A549 (cell line): Measurements from ENCODE around the gene PDIK1L. TPM values are rescaled to one million over a fixed set of nuclear protein-coding genes. Genes with fewer than 3 reads are reported as not detected.

ENCODE experiments used
- ATAC-seq, 2 experiments: fragments of 200-7000 bp in 1 of 2; fragments of >200 bp in 1 of 2; cut with Nextera tagmentation in 1 of 2; cut with Tn5 transposase in 1 of 2; 3 replicates each; pipeline versions ENCODE4 v1.8.0 to v1.9.1; 2018 to 2020; ENCODE audit warnings: mild to moderate bottlenecking in 1 of 2, moderate library complexity in 1 of 2
- CTCF ChIA-PET: fragments of 300-600 bp; sonication (Branson Sonifier 250); formaldehyde crosslinking; extraction: SDS; loops from one replicate; lab custom pipeline; 2021; ENCODE audit warnings: antibody characterized with exemption, inconsistent platforms; lab: Yijun Ruan, JAX
- POLR2A ChIA-PET: fragments of 350-600 bp; formaldehyde crosslinking; extraction: SDS; loops from one replicate; lab custom pipeline; 2021; ENCODE audit warnings: antibody characterized with exemption, inconsistent platforms; lab: Yijun Ruan, JAX
- DNase-seq, 2 experiments: peaks; one replicate each; pipeline versions ENCODE4 v3.0.0 to v3.0.0-alpha.2; 2011 to 2016; ENCODE audit warnings: low read depth in 1 of 2, low spot score in 1 of 2
- FAIRE-seq: peaks from 2 replicates; lab custom pipeline; 2011; peaks lifted over from hg19 to GRCh38; lab: Jason Lieb, UNC
- H3K27ac ChIP-seq, 2 experiments: fragments of >200 bp; sonication (Bioruptor Twin); formaldehyde crosslinking; 3 replicates each; pipeline ENCODE4 v1.5.1; 2016 to 2017
- H3K4me1 ChIP-seq: fragments of >200 bp; sonication (Bioruptor Twin); formaldehyde crosslinking; 3 replicates; pipeline ENCODE4 v1.6.1; 2016
- H3K4me2 ChIP-seq: fragments of >200 bp; sonication (Bioruptor Twin); formaldehyde crosslinking; 3 replicates; pipeline ENCODE4 v1.6.1; 2016
- H3K4me3 ChIP-seq: fragments of >200 bp; sonication (Bioruptor Twin); formaldehyde crosslinking; 3 replicates; pipeline ENCODE4 v1.5.1; 2016
- H3K9me3 ChIP-seq: fragments of >200 bp; sonication (Bioruptor Twin); formaldehyde crosslinking; 3 replicates; pipeline ENCODE4 v1.6.1; 2016
- EHF ChIP-seq: fragments of 250-450 bp; sonication (Bioruptor Pico); IDR thresholded peaks from 2 replicates; pipeline ENCODE4 v1.5.0; 2020; ENCODE audit warnings: mild to moderate bottlenecking
- ESRRA ChIP-seq: fragments of 150-350 bp; IDR thresholded peaks from 2 replicates; pipeline ENCODE4 v1.6.1; 2014; ENCODE audit warnings: mild to moderate bottlenecking, low read length, borderline replicate concordance
- GATA3 ChIP-seq: IDR thresholded peaks from 2 replicates; pipeline ENCODE4 v1.6.1; 2012; ENCODE audit warnings: borderline replicate concordance
- HDAC2 ChIP-seq: fragments of 200-600 bp; sonication (generic); IDR thresholded peaks from 2 replicates; pipeline ENCODE4 v1.6.1; 2016
- HEYL ChIP-seq: fragments of 250-450 bp; sonication (Bioruptor Pico); IDR thresholded peaks from 2 replicates; pipeline ENCODE4 v1.8.0; 2021; ENCODE audit warnings: mild to moderate bottlenecking, moderate library complexity
- HOXA7 ChIP-seq: fragments of 250-450 bp; sonication (Bioruptor Pico); IDR thresholded peaks from 2 replicates; pipeline ENCODE4 v1.5.0; 2020; ENCODE audit warnings: mild to moderate bottlenecking, moderate library complexity
- HOXB13 ChIP-seq: fragments of 250-450 bp; sonication (Bioruptor Pico); IDR thresholded peaks from 2 replicates; pipeline ENCODE4 v1.5.0; 2020; ENCODE audit warnings: low read depth, mild to moderate bottlenecking, moderate library complexity
- JUN ChIP-seq, 2 experiments: fragments of >200 bp; sonication (Bioruptor Twin); formaldehyde crosslinking; IDR thresholded peaks; 2 replicates in 1 of 2; 3 replicates in 1 of 2; pipeline ENCODE4 v1.6.1; 2016 to 2017
- KDM1A ChIP-seq: fragments of 200-600 bp; sonication (generic); IDR thresholded peaks from 2 replicates; pipeline ENCODE4 v1.6.1; 2016; ENCODE audit warnings: low read depth, mild to moderate bottlenecking
- MAFK ChIP-seq: fragments of 450-650 bp; IDR thresholded peaks from 2 replicates; pipeline ENCODE4 v1.6.1; 2014; ENCODE audit not compliant: partially characterized antibody
- MYC ChIP-seq: IDR thresholded peaks from 2 replicates; pipeline ENCODE4 v1.6.1; 2012; ENCODE audit warnings: mild to moderate bottlenecking, inconsistent platforms, low read length, improper control_type of control experiment, borderline replicate concordance
- POLR2A ChIP-seq: IDR thresholded peaks from 2 replicates; pipeline ENCODE4 v1.6.1; 2012; ENCODE audit warnings: mild to moderate bottlenecking, low read length
- RAD21 ChIP-seq, 2 experiments: fragments of >200 bp in 1 of 2; sonication (Bioruptor Twin) in 1 of 2; formaldehyde crosslinking in 1 of 2; IDR thresholded peaks in 1 of 2; conservative IDR thresholded peaks in 1 of 2; 2 replicates in 1 of 2; 3 replicates in 1 of 2; pipeline ENCODE4 v1.6.1; 2012 to 2018; ENCODE audit warnings: inconsistent platforms in 1 of 2
- ZC3H11A ChIP-seq: fragments of 450-650 bp; IDR thresholded peaks from 2 replicates; pipeline ENCODE4 v1.6.1; 2014; ENCODE audit warnings: antibody characterized with exemption, mild to moderate bottlenecking
- ZSCAN20 ChIP-seq: fragments of 250-450 bp; sonication (Bioruptor Pico); IDR thresholded peaks from 2 replicates; pipeline ENCODE4 v1.8.0; 2022; ENCODE audit warnings: mild to moderate bottlenecking, moderate library complexity
- WGBS: methylation state at CpG from one replicate; pipeline ENCODE4 v1.1.6; 2017; ENCODE audit errors: missing lambda C conversion rate; 5-methylcytosine and 5-hydroxymethylcytosine counted together
- polyA plus RNA-seq, 4 experiments: library from polyadenylated mRNA; depleted of rRNA in 3 of 4; stranded (reverse); fragments of >200 nt; fragmentation: RNase III in 1 of 4; extraction: RNeasy Plus Mini Kit Qiagen cat#74134 plus additional on column Dnase treatment in 1 of 4; gene quantifications; 2 replicates in 3 of 4; 3 replicates in 1 of 4; pipeline ENCODE4 v1.2.3, GENCODE V29; 2011 to 2017
- TF ChIP-seq, protein P1 (sequence below): IDR thresholded peaks from 2 replicates; pipeline ENCODE4 v1.6.1; 2012; ENCODE audit warnings: low read depth, borderline replicate concordance
- TF ChIP-seq, protein P2 (sequence below): IDR thresholded peaks from 2 replicates; pipeline ENCODE4 v1.6.1; 2012
- TF ChIP-seq, protein P3 (sequence below): fragments of >200 bp; sonication (Bioruptor Twin); formaldehyde crosslinking; IDR thresholded peaks from 3 replicates; pipeline ENCODE4 v1.5.1; 2016
- TF ChIP-seq, protein P4 (sequence below): fragments of >200 bp; sonication (Bioruptor Twin); formaldehyde crosslinking; IDR thresholded peaks from 2 replicates; pipeline ENCODE4 v1.6.1; 2016
- TF ChIP-seq, protein P5 (sequence below): fragments of 250-450 bp; sonication (Bioruptor Pico); IDR thresholded peaks from 2 replicates; pipeline ENCODE4 v1.5.0; 2020; ENCODE audit warnings: low read depth, mild to moderate bottlenecking, moderate library complexity

Gene PDIK1L
- polyA plus RNA-seq, 2 of the 4 experiments (the other 2 are of a cell fraction) = 2.3 to 4.3 TPM

DNA sequence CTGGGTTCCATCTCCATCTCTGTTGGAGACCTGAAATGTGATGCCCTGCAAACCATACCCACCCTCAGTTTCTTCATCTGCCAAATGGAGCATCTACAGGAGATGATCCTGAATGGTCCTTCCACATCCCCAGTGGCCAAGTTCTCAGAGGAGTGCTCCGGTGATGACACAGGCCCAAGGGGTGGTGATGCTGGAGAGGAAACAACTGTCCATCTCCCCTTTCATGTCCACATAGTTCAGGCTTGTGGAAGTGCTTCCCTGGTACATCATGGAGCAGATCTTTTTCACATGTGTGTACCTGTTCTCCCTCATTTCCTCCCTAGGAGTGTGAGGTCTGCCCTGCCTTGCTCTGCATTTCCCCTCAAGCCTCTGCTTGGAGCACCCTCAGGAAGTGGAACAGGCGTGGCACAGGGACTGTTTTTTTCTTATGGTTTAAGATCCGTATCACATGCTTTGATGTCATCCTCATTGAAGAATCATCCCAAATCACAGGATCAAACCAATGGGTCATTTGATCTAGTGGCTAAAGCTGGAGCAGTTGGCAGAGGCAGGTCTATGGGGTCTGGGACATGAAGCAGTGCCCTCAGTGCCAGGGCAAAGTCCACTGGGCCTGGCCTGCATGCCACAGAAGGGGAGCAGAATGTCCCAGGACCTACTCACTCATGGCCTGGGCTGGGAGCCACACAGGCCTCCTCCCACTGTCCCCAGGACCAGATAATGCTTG is 36.0 kb upstream of the PDIK1L start:
- Histone ChIP-seq H3K27ac (no peak overlapping the region; a peak in 1 of 6 replicates), H3K9me3 (no peaks in the 10 kb centered on the region), H3K4me1 (peaks cover 15% of the 10 kb centered on the region), H3K4me3 (no peak overlapping the region), H3K4me2 (no peak overlapping the region)
- 86% methylated on average over 3 of the region's 3 CpGs for WGBS
- TF ChIP-seq HOXA7 (CRISPR knock-in tag) = no peak
- TF ChIP-seq, protein P1, sequence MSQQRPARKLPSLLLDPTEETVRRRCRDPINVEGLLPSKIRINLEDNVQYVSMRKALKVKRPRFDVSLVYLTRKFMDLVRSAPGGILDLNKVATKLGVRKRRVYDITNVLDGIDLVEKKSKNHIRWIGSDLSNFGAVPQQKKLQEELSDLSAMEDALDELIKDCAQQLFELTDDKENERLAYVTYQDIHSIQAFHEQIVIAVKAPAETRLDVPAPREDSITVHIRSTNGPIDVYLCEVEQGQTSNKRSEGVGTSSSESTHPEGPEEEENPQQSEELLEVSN = no peak
- ChIA-PET CTCF (interaction anchor here (2.0 kb wide), 1 partner anchor 40 kb away, joined by 8 read pairs; no protein-coding TSS in a partner anchor), POLR2A (no interaction called here)
- DNase-seq = no peak
- no peak for FAIRE-seq
- no peak for ATAC-seq

DNA sequence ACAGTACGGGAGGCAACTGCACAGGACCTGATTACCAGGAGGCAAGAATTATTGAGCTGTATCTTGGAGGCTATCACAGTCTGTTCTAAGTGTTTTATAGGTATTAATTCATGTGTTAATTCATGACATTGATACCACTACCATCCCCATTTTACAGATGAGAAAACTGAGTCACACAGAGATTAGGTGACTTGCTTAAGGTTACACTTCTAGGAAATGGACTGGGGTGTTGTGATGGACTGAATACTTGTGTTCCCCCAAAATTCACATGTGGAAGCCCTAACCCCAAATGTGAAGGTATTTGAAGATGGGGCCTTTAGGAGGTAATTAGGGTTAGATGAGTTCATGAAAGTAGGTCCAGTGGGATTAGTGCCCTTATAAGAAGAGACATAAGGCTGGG is 34.1 kb upstream of the PDIK1L start:
- ATAC-seq = no peak
- no peak for FAIRE-seq
- CTCF ChIA-PET = interaction anchor here (0.6 to 2.0 kb wide), 2 partner anchors 14 to 42 kb away, joined by 3 to 8 read pairs; no protein-coding TSS in a partner anchor
- Histone ChIP-seq H3K27ac (no peak overlapping the region), H3K4me2 (no peak overlapping the region), H3K4me3 (no peak overlapping the region), H3K9me3 (no peaks in the 10 kb centered on the region), H3K4me1 (peaks cover 16% of the 10 kb centered on the region)
- DNase-seq = no peak
- TF ChIP-seq ESRRA (no peak), MYC (no peak)
- POLR2A ChIA-PET = no interaction called here
- WGBS = 100% methylated on average over 1 of the region's 1 CpG

DNA sequence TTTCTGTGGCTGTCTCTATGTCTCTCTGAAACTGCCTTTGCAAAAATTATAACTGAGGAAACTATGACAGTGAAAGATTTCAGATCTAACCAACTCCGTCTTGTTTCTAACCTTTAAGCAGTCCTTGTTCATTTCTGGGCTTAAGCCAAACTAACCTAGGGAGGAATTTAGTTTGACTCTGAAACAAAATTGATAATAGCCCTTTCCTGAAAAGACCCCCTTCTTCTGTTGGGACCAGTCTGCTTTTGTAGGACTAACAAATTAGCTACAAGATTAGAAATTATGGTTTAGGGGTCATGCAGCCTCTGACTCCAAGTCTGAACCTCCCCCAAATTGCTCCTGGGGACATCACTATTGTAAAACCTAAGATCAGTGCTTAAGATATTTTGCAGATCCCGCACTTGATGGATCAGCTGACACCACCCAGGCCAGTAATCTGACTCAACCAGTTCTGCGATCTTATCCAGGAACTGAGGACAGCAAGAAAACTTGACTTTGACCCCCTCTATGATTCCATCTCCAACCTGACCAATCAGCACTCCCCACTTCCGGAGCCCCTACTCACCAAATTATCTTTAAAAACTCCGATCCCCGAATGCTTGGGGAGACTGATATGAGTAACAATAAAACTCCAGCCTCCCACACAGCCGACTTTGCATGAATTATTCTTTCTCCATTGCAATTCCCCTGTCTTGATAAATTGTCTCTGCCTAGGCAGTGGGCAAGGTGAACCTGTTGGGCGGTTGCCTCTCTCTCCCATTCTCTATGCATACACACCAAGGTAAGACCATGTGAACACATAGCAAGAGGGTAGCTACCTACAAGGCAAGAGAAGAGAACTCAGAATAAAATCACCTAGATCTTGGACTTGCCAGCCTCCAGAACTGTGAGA is 33.1 kb upstream of the PDIK1L start:
- WGBS = 87% methylated on average over 8 of the region's 8 CpGs
- Histone ChIP-seq H3K27ac (no peak overlapping the region; a peak in 2 of 6 replicates), H3K9me3 (no peaks in the 10 kb centered on the region), H3K4me1 (peaks cover 18% of the 10 kb centered on the region), H3K4me2 (no peak overlapping the region), H3K4me3 (no peak overlapping the region)
- DNase-seq (no peak), FAIRE-seq (no peak), ATAC-seq (no peak)
- ChIA-PET POLR2A (no interaction called here), CTCF (interaction anchor here (0.6 to 1.5 kb wide), 4 partner anchors 15 to 44 kb away, joined by 3 to 5 read pairs (median 3); no protein-coding TSS in a partner anchor)
- no peak for TF ChIP-seq EHF (CRISPR knock-in tag)
- TF ChIP-seq MAFK = no peak
- TF ChIP-seq HOXB13 (CRISPR knock-in tag) = no peak
- TF ChIP-seq, protein P2, sequence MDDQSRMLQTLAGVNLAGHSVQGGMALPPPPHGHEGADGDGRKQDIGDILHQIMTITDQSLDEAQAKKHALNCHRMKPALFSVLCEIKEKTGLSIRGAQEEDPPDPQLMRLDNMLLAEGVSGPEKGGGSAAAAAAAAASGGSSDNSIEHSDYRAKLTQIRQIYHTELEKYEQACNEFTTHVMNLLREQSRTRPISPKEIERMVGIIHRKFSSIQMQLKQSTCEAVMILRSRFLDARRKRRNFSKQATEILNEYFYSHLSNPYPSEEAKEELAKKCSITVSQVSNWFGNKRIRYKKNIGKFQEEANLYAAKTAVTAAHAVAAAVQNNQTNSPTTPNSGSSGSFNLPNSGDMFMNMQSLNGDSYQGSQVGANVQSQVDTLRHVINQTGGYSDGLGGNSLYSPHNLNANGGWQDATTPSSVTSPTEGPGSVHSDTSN = no peak
- TF ChIP-seq JUN (IDR thresholded peaks at IDR 0.05) = no peak
- TF ChIP-seq, protein P1 = no peak
- TF ChIP-seq POLR2A = no peak
- no peak for TF ChIP-seq HEYL (CRISPR knock-in tag)
- TF ChIP-seq, protein P3, sequence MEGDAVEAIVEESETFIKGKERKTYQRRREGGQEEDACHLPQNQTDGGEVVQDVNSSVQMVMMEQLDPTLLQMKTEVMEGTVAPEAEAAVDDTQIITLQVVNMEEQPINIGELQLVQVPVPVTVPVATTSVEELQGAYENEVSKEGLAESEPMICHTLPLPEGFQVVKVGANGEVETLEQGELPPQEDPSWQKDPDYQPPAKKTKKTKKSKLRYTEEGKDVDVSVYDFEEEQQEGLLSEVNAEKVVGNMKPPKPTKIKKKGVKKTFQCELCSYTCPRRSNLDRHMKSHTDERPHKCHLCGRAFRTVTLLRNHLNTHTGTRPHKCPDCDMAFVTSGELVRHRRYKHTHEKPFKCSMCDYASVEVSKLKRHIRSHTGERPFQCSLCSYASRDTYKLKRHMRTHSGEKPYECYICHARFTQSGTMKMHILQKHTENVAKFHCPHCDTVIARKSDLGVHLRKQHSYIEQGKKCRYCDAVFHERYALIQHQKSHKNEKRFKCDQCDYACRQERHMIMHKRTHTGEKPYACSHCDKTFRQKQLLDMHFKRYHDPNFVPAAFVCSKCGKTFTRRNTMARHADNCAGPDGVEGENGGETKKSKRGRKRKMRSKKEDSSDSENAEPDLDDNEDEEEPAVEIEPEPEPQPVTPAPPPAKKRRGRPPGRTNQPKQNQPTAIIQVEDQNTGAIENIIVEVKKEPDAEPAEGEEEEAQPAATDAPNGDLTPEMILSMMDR = no peak
- TF ChIP-seq, protein P4, sequence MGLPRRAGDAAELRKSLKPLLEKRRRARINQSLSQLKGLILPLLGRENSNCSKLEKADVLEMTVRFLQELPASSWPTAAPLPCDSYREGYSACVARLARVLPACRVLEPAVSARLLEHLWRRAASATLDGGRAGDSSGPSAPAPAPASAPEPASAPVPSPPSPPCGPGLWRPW = no peak
- no peak for TF ChIP-seq KDM1A
- no peak for TF ChIP-seq RAD21 (conservative IDR thresholded peaks at IDR 0.05 in 1 of 2, IDR thresholded peaks at IDR 0.05 in 1 of 2)
- TF ChIP-seq HDAC2 = no peak
- TF ChIP-seq, protein P5, sequence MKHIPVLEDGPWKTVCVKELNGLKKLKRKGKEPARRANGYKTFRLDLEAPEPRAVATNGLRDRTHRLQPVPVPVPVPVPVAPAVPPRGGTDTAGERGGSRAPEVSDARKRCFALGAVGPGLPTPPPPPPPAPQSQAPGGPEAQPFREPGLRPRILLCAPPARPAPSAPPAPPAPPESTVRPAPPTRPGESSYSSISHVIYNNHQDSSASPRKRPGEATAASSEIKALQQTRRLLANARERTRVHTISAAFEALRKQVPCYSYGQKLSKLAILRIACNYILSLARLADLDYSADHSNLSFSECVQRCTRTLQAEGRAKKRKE (CRISPR knock-in tag) = no peak
- TF ChIP-seq ZC3H11A = no peak
- TF ChIP-seq ZSCAN20 = no peak
- no peak for TF ChIP-seq GATA3
